Heart left ventricle (tissue), 16 donors: ENCODE measurements around the gene NKIRAS1. TPM values are rescaled to one million over a fixed set of nuclear protein-coding genes. Genes with fewer than 3 reads are reported as not detected.

Experiments
- ATAC-seq, 4 donors: fragments of 200-7000 bp; cut with Tn5 transposase; one replicate each; pipeline ENCODE4 v1.9.1; 2020 to 2022; ENCODE audit warnings: moderate library complexity in 4 of 4, mild to moderate bottlenecking in 3 of 4, moderate number of reproducible peaks in 1 of 4
- DNase-seq, 5 donors: peaks; one replicate each; pipeline ENCODE4 v3.0.0-alpha.2; 2020
- H3K27ac ChIP-seq, 12 donors: fragments of 200-600 bp; sonication (generic) in 4 of 12; one replicate each; pipeline versions ENCODE4 v1.5.0 to v1.8.0; 2016 to 2022; ENCODE audit warnings: mild to moderate bottlenecking in 2 of 12
- H3K27me3 ChIP-seq, 9 donors: fragments of 200-600 bp; sonication (generic) in 2 of 9; one replicate each; pipeline versions ENCODE4 v1.5.1 to v1.8.0; 2016 to 2022; ENCODE audit warnings: mild to moderate bottlenecking in 3 of 9
- H3K36me3 ChIP-seq, 9 donors: fragments of 200-600 bp; sonication (generic) in 2 of 9; one replicate each; pipeline versions ENCODE4 v1.5.0 to v1.8.0; 2018 to 2022; ENCODE audit warnings: mild to moderate bottlenecking in 2 of 9
- H3K4me1 ChIP-seq, 12 donors: fragments of 200-600 bp; sonication (generic) in 4 of 12; one replicate each; pipeline versions ENCODE4 v1.5.0 to v1.8.0; 2016 to 2022; ENCODE audit warnings: mild to moderate bottlenecking in 3 of 12
- H3K4me3 ChIP-seq, 12 donors: fragments of 200-600 bp; sonication (generic) in 4 of 12; one replicate each; pipeline versions ENCODE4 v1.5.0 to v1.8.0; 2017 to 2022; ENCODE audit warnings: mild to moderate bottlenecking in 9 of 12, moderate library complexity in 4 of 12
- H3K9me3 ChIP-seq, 12 donors: fragments of 200-600 bp; sonication (generic) in 4 of 12; one replicate each; pipeline versions ENCODE4 v1.5.0 to v1.8.0; 2016 to 2022; ENCODE audit warnings: mild to moderate bottlenecking in 1 of 12
- CTCF ChIP-seq, 12 donors: fragments of 200-600 bp; sonication (generic) in 4 of 12; IDR thresholded peaks; one replicate each; pipeline versions ENCODE4 v1.5.0 to v1.8.0; 2018 to 2022; ENCODE audit warnings: antibody characterized with exemption in 12 of 12, mild to moderate bottlenecking in 5 of 12
- POLR2A ChIP-seq, 2 donors: fragments of 450-650 bp; IDR thresholded peaks; one replicate each; pipeline ENCODE4 v1.6.1; 2017; ENCODE audit warnings: antibody characterized with exemption in 2 of 2, mild to moderate bottlenecking in 2 of 2, moderate library complexity in 2 of 2
- WGBS, 4 donors: extraction: QIAGEN DNeasy Blood & Tissue Kit in 2 of 4; methylation state at CpG; one replicate each; pipeline versions ENCODE4 v1.1.5 to v1.1.7; 2013 to 2018; 5-methylcytosine and 5-hydroxymethylcytosine counted together
- intact Hi-C, 10 donors: fragments of 100-400 bp; cut with DNase I; formaldehyde crosslinking; loops; one replicate each; pipeline versions ENCODE4 v1.11.1 to v1.14.2; 2022
- polyA plus RNA-seq, 2 donors: library from polyadenylated mRNA; stranded (reverse); fragments of 200-250 nt; gene quantifications; one replicate each; pipeline ENCODE4 v1.2.3, GENCODE V29; 2013
- total RNA-seq, 9 donors: library from RNA; depleted of rRNA in 2 of 9; stranded (reverse); fragments of >200 nt in 2 of 9; fragmentation: NEBNext Ultra II Directional in 3 of 9; extraction: Animal tissue kit (Norgen Biotek cat#: 25700) in 3 of 9; gene quantifications; one replicate each; pipeline versions ENCODE4 v1.1.0 to v1.2.4, GENCODE V29; 2016 to 2023
- donor health status: ischemic (EF 13 %, LVEDD 7.1; RV severe dilation, severe dysfunction).
- donor health status: healthy with polysubstance abuse.
- donor health status: DM: no; HTN: yes; CAD: no.
- donor health status: DM: no; HTN: no; CAD: no.
- donor health status: ischemic (EF 25% LVEDD 6.9; RV normal size, moderate dysfunction).
- donor health status: ischemic (EF 25% LVEDD 5.7; RV mildly dilated, moderate dysfunction).
- donor health status: healthy.
- donor health status: DM: yes; HTN: yes; CAD: no.
- donor health status: ischemic (EF 35%, LVEDD 5.7; RV mildly dilated, moderate dysfunction).
- donor health status: nonischemic (EF 11% LVEDD 7.7; RV severe dilation, severe dysfunction).
- donor health status: DM: yes; HTN: yes; CAD: no.
- donor health status: PGD.
- donor health status: ischemic (EF 29% LVEDD 5.4; RV normal size, mild dysfunction).
- donor health status: nonischemic (EF 23%, LVEDD 6.1; RV moderate dilation, normal function).

The NKIRAS1 gene
- total and polyA plus RNA-seq, 11 donors: 13.3 to 23.2 (median 17.8) TPM

GRCh38 chr3:23845326-23846216 is 71.2 kb downstream of the NKIRAS1 start:
- no peak for TF ChIP-seq POLR2A (IDR thresholded peaks at IDR 0.05)
- TF ChIP-seq CTCF (IDR thresholded peaks at IDR 0.05): no peak
- Histone ChIP-seq H3K27me3 (no peaks in the 10 kb centered on the region), H3K9me3 (peaks cover 0 to 7% (median 0%) of the 10 kb centered on the region in 12 donors), H3K27ac (no peak overlapping the region), H3K4me3 (no peak overlapping the region), H3K36me3 (no peaks in the 10 kb centered on the region), H3K4me1 (peaks cover 0 to 16% (median 2%) of the 10 kb centered on the region in 12 donors)
- intact Hi-C loops: no loop called here
- 89 to 95% (median 92%) methylated on average over 5 of the region's 5 CpGs for WGBS, 4 donors
- ATAC-seq: no peak
- no peak for DNase-seq

DNA sequence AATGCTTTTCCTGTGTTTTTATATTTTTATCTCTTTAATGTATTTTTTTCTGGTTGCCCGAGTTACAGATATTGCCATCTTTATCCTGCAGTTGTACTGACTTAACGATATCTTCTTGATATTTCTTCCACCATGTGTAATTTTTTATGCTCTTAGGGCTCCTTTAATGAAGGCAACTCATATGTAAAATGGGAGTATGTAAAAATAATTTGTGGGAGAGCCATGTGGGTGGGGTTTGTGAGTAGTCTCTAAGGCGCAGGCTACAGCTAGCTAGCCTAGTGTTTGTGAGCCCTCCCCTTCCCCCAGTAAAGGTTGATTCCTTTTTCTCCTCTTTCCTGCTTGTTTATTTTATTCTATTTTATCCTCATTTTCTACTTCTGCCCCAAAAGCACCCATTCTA is 72.9 kb downstream of the NKIRAS1 start:
- 92 to 98% (median 95%) methylated on average over 3 of the region's 3 CpGs for WGBS, 4 donors
- no peaks in the 10 kb centered on the region for H3K36me3 ChIP-seq
- no peaks in the 10 kb centered on the region for H3K9me3 ChIP-seq
- peaks cover 0 to 16% (median 4%) of the 10 kb centered on the region in 12 donors for H3K4me1 ChIP-seq
- no peak overlapping the region for H3K27ac ChIP-seq
- intact Hi-C loops: no loop called here
- DNase-seq: no peak
- TF ChIP-seq CTCF (IDR thresholded peaks at IDR 0.05): no peak
- no peak for TF ChIP-seq POLR2A (IDR thresholded peaks at IDR 0.05)
- ATAC-seq: no peak
- no peak overlapping the region for H3K4me3 ChIP-seq
- H3K27me3 ChIP-seq: no peaks in the 10 kb centered on the region

Other genes with a start within 250 kb of the NKIRAS1 start
- gene UBE2E1, start 111.0 kb downstream of the NKIRAS1 start, total RNA-seq: 10 to 100 TPM; 59.1 to 97.1 (median 65.0) TPM
- 10 to 100 TPM; 43.7 to 78.8 TPM for gene UBE2E1, start 111.0 kb downstream of the NKIRAS1 start, polyA plus RNA-seq
- gene RPL15, start 142 bp upstream of the NKIRAS1 start, total RNA-seq: 1,000 to 10,000 TPM in 4 of 9 donors, 100 to 1,000 TPM in 5; 834 to 1,126 (median 995) TPM
- 1,000 to 10,000 TPM; 1,262 to 3,123 TPM for gene RPL15, start 142 bp upstream of the NKIRAS1 start, polyA plus RNA-seq
- gene NR1D2, start 28.3 kb upstream of the NKIRAS1 start, total RNA-seq: 10 to 100 TPM; 16.2 to 62.1 (median 36.5) TPM
- 1 to 10 TPM; 5.6 to 7.5 TPM for gene NR1D2, start 28.3 kb upstream of the NKIRAS1 start, polyA plus RNA-seq